K562 (cell line): ENCODE data around the gene GATAD2B. TPM values are rescaled to one million over a fixed set of nuclear protein-coding genes. Genes with fewer than 3 reads are reported as not detected.

ENCODE experiments used
- ATAC-seq: fragments of 200-7000 bp; cut with Tn5 transposase; 3 replicates; pipeline ENCODE4 v1.9.1; 2020; ENCODE audit warnings: moderate library complexity
- BruUV-seq: library from RNA; stranded (reverse); fragments of 400-500 nt; replicated peaks from 2 replicates; lab custom pipeline; 2021; lab: Mats Ljungman, UMichigan
- CTCF ChIA-PET: fragments of 300-600 bp; formaldehyde crosslinking; extraction: SDS; loops from one replicate; lab custom pipeline; 2021; ENCODE audit warnings: low intra/inter-chr PET ratio; lab: Yijun Ruan, JAX
- POLR2A ChIA-PET: fragments of 300-600, 350-650 bp; sonication (Branson Sonifier 250); formaldehyde crosslinking; extraction: SDS; loops from one replicate; lab custom pipeline; 2021; ENCODE audit warnings: antibody characterized with exemption, inconsistent platforms; lab: Yijun Ruan, JAX
- DNase-seq, 4 experiments: peaks; one replicate each; pipeline versions ENCODE4 v3.0.0 to v3.0.0-alpha.2; 2011 to 2018; ENCODE audit warnings: low spot score in 3 of 4, mixed read lengths in 3 of 4; ENCODE audit errors: extremely low read depth in 1 of 4
- FAIRE-seq: peaks from 2 replicates; lab custom pipeline; 2011; peaks lifted over from hg19 to GRCh38; lab: Jason Lieb, UNC
- H2AFZ ChIP-seq: 2 replicates; pipeline ENCODE4 v1.6.0; 2011; ENCODE audit warnings: low read depth, low read length, control low read depth, inconsistent platforms
- H3K27ac ChIP-seq: fragments of 200-600 bp; 3 replicates; pipeline ENCODE4 v1.8.0; 2011; ENCODE audit warnings: low read depth, mild to moderate bottlenecking, control low read depth, inconsistent platforms, low read length, moderate library complexity, mixed read lengths; ENCODE audit errors: extremely low read depth
- H3K27me3 ChIP-seq, 2 experiments: fragments of 300-600 bp in 1 of 2; 2 replicates in 1 of 2; 3 replicates in 1 of 2; pipeline versions ENCODE4 v1.6.0 to v1.8.0; 2011; ENCODE audit warnings: inconsistent platforms in 2 of 2, low read length in 2 of 2, mild to moderate bottlenecking in 1 of 2, mixed read lengths in 1 of 2, moderate library complexity in 1 of 2; ENCODE audit not compliant: control insufficient read depth in 2 of 2, insufficient read depth in 2 of 2
- H3K36me3 ChIP-seq: fragments of 300-600 bp; 3 replicates; pipeline ENCODE4 v1.8.0; 2011; ENCODE audit warnings: mild to moderate bottlenecking, low read length, inconsistent platforms; ENCODE audit not compliant: control insufficient read depth, insufficient read depth
- H3K4me1 ChIP-seq, 2 experiments: fragments of 200-600 bp in 1 of 2; replicated peaks in 1 of 2; 2 replicates in 1 of 2; 3 replicates in 1 of 2; pipeline versions ENCODE4 v1.5.1 to v1.8.0; 2011; ENCODE audit warnings: inconsistent platforms in 2 of 2, low read length in 2 of 2, mild to moderate bottlenecking in 1 of 2, mixed read lengths in 1 of 2, moderate library complexity in 1 of 2; ENCODE audit not compliant: control insufficient read depth in 2 of 2, insufficient read depth in 2 of 2
- H3K4me2 ChIP-seq: 2 replicates; pipeline ENCODE4 v1.6.1; 2011; ENCODE audit warnings: low read length, control low read depth, inconsistent platforms, mixed read lengths; ENCODE audit not compliant: insufficient read depth
- H3K4me3 ChIP-seq: fragments of 200-600 bp; sonication (generic), shearing (Covaris generic); 2 replicates; pipeline ENCODE4 v1.5.1; 2016; ENCODE audit warnings: control low read depth, inconsistent platforms
- H3K79me2 ChIP-seq: fragments of 200-600 bp; 3 replicates; pipeline ENCODE4 v1.8.0; 2011; ENCODE audit warnings: low read length, inconsistent platforms; ENCODE audit not compliant: control insufficient read depth, insufficient read depth
- H3K9ac ChIP-seq, 2 experiments: 2 replicates each; pipeline versions ENCODE4 v1.6.0 to v1.6.1; 2011; ENCODE audit warnings: low read depth in 2 of 2, low read length in 2 of 2, control low read depth in 1 of 2, inconsistent platforms in 1 of 2, mild to moderate bottlenecking in 1 of 2, mixed read lengths in 1 of 2; ENCODE audit not compliant: insufficient read depth in 1 of 2
- H3K9me1 ChIP-seq: one replicate; pipeline ENCODE4 v1.6.0; 2011; ENCODE audit warnings: inconsistent platforms, mild to moderate bottlenecking, low read length, moderate library complexity; ENCODE audit not compliant: control insufficient read depth, insufficient read depth
- H3K9me3 ChIP-seq: replicated peaks from 2 replicates; pipeline ENCODE4 v1.5.1; 2011; ENCODE audit warnings: low read depth, low read length, inconsistent platforms; ENCODE audit not compliant: control insufficient read depth, insufficient read depth
- H4K20me1 ChIP-seq: replicated peaks from 2 replicates; pipeline ENCODE4 v1.6.1; 2011; ENCODE audit warnings: low read length, inconsistent platforms, mixed read lengths; ENCODE audit not compliant: control insufficient read depth, insufficient read depth
- DNMT1 ChIP-seq: fragments of 450-650 bp; IDR thresholded peaks from 2 replicates; pipeline ENCODE4 v1.6.1; 2016; ENCODE audit warnings: antibody characterized with exemption, mild to moderate bottlenecking
- GATAD2B ChIP-seq: fragments of 450-650 bp; IDR thresholded peaks from 2 replicates; pipeline ENCODE4 v1.6.1; 2017; ENCODE audit warnings: mild to moderate bottlenecking, borderline replicate concordance
- POLR2G ChIP-seq: fragments of 200-400 bp; formaldehyde crosslinking; IDR thresholded peaks from 2 replicates; pipeline ENCODE4 v1.6.1; 2017; ENCODE audit warnings: low read depth, mild to moderate bottlenecking, antibody characterized with exemption, low read length, moderate library complexity
- RBFOX2 ChIP-seq: fragments of 200-400 bp; formaldehyde crosslinking; IDR thresholded peaks from 2 replicates; pipeline ENCODE4 v1.6.1; 2017; ENCODE audit warnings: low read depth, mild to moderate bottlenecking, low read length, moderate library complexity
- SRSF3 ChIP-seq: fragments of 200-400 bp; formaldehyde crosslinking; IDR thresholded peaks from 2 replicates; pipeline ENCODE4 v1.6.1; 2016; ENCODE audit warnings: mild to moderate bottlenecking, low read length, moderate library complexity; ENCODE audit not compliant: insufficient read depth
- ZNF165 ChIP-seq: fragments of 250-450 bp; sonication (Bioruptor Pico); IDR thresholded peaks from 2 replicates; pipeline ENCODE4 v1.4.0; 2020; ENCODE audit warnings: borderline replicate concordance
- WGBS: fragments of 100-300 bp; shearing (Covaris generic); methylation state at CpG from one replicate; pipeline ENCODE4 v1.1.6; 2016; ENCODE audit warnings: low coverage, mixed read lengths; ENCODE audit not compliant: insufficient coverage; ENCODE audit errors: missing lambda C conversion rate; 5-methylcytosine and 5-hydroxymethylcytosine counted together
- in situ Hi-C: fragments of 300-500 bp; cut with MboI; formaldehyde crosslinking; loops from 4 replicates; pipeline ENCODE4 v1.15.0; 2018; ENCODE audit warnings: inconsistent platforms, mixed read lengths
- intact Hi-C: fragments of 100-400 bp; cut with micrococcal nuclease; formaldehyde crosslinking; loops from 2 replicates; pipeline ENCODE4 v1.14.2; 2022
- polyA plus RNA-seq, 8 experiments: library from polyadenylated mRNA; depleted of rRNA in 4 of 8; stranded (reverse) in 5 of 8; unstranded in 3 of 8; fragments of >200 nt; fragmentation: Nextera tagmentation in 2 of 8; fragmentation: Illumina TruSeq in 1 of 8; extraction: Ambion mirVana in 2 of 8; extraction: Trizol in 1 of 8; gene quantifications; 2 replicates each; pipeline versions ENCODE4 v1.2.1 to v1.2.3, GENCODE V29; 2011 to 2014; ENCODE audit warnings: inconsistent platforms in 1 of 8, missing spikeins in 1 of 8
- total RNA-seq, 7 experiments: library from RNA; depleted of rRNA in 6 of 7; stranded (reverse); fragments of >200 nt in 6 of 7; fragmentation: Illumina TruSeq in 2 of 7; extraction: Trizol in 2 of 7; gene quantifications; 2 replicates each; pipeline versions ENCODE4 v1.2.1 to v1.2.3, GENCODE V29; 2011 to 2021; ENCODE audit warnings: low replicate concordance in 1 of 7
- TF ChIP-seq, protein P1 (sequence below), 2 experiments: fragments of 150-350 bp in 1 of 2; IDR thresholded peaks; 2 replicates each; pipeline ENCODE4 v1.6.1; 2012 to 2016; ENCODE audit warnings: low read depth in 2 of 2, low read length in 2 of 2, mild to moderate bottlenecking in 1 of 2, moderate library complexity in 1 of 2
- TF ChIP-seq, protein P2 (sequence below), 2 experiments: fragments of 200-800 bp in 1 of 2; sonication (Bioruptor generic) in 1 of 2; sonication (generic) in 1 of 2; formaldehyde crosslinking in 1 of 2; IDR thresholded peaks in 1 of 2; conservative IDR thresholded peaks in 1 of 2; 2 replicates each; pipeline versions ENCODE4 v1.5.0 to v1.6.1; 2016 to 2020; ENCODE audit warnings: missing compliant biosample characterization in 1 of 2, missing genetic modification characterization in 1 of 2, missing genetic modification reagents in 1 of 2

The GATAD2B gene
- total and polyA plus RNA-seq, 9 of the 15 experiments (the other 6 are each of a cell fraction or from before 2014, with no cell fraction given) = 1.5 to 40.2 (median 4.9) TPM

DNA sequence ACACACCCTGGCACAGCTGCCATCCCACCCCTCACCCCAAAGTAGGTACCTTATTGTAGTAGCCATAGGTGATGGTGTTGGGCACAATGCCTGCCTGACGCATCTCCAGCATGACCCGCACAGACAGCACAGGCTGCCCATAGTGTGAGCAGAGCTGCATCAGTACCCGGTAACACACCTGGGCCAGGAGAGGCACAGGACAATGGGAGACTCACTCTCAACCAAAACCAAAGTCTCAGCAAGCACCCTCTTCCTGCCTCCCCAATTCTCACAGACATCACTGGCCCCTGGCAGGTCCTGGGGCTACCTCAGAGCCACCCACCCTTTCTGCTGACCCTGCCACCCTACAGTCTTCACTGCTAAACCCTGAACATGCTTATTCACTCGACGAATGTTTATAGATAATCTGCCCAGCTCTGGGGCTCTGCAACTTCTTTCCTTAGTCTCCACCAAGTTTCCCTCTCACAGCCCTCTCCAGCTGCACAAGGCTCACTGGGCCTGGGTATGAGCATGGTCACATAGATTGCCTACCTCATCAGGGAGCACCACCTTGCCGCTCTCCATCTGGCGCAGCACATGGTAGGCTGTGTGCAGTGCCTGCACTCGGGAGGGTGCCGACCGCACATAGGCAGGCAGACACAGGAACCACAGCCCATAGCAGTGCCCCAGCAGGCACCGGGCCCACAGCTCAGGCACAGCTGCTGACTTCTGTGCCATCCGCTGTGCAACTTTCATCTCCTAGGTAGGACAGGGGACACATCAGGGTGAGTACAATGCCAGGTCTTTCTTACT is 13.4 kb upstream of the GATAD2B start:
- no peaks in the 10 kb centered on the region for H3K9me1 ChIP-seq
- no peaks in the 10 kb centered on the region for H4K20me1 ChIP-seq
- in situ Hi-C loops = no loop called here
- 94% methylated on average over 8 of the region's 12 CpGs for WGBS
- ATAC-seq (no peak), FAIRE-seq (no peak), DNase-seq (no peak)
- no peak overlapping the region for H3K27ac ChIP-seq
- no peaks in the 10 kb centered on the region for H3K79me2 ChIP-seq
- no peak overlapping the region for H3K4me3 ChIP-seq
- no peaks in the 10 kb centered on the region for H3K9me3 ChIP-seq
- intact Hi-C loops = no loop called here
- H3K9ac ChIP-seq = 0 out of 4 replicates have a peak overlapping the region, but pooled peaks of 1 of the 2 experiments have one; percentile 28
- no peaks in the 10 kb centered on the region for H3K4me1 ChIP-seq
- POLR2A ChIA-PET = interaction anchor here (2.2 kb wide), 1 partner anchor 13 kb away, joined by 6 read pairs; no protein-coding TSS in a partner anchor
- TF ChIP-seq SRSF3 (no peak), GATAD2B (no peak), DNMT1 (no peak), ZNF165 (CRISPR knock-in tag) (no peak), POLR2G (0 out of 2 replicates have a peak, but pooled peaks have one; percentile 26), RBFOX2 (peak; percentile 43; the same call in 1 of the 2 replicates)
- TF ChIP-seq, protein P1, sequence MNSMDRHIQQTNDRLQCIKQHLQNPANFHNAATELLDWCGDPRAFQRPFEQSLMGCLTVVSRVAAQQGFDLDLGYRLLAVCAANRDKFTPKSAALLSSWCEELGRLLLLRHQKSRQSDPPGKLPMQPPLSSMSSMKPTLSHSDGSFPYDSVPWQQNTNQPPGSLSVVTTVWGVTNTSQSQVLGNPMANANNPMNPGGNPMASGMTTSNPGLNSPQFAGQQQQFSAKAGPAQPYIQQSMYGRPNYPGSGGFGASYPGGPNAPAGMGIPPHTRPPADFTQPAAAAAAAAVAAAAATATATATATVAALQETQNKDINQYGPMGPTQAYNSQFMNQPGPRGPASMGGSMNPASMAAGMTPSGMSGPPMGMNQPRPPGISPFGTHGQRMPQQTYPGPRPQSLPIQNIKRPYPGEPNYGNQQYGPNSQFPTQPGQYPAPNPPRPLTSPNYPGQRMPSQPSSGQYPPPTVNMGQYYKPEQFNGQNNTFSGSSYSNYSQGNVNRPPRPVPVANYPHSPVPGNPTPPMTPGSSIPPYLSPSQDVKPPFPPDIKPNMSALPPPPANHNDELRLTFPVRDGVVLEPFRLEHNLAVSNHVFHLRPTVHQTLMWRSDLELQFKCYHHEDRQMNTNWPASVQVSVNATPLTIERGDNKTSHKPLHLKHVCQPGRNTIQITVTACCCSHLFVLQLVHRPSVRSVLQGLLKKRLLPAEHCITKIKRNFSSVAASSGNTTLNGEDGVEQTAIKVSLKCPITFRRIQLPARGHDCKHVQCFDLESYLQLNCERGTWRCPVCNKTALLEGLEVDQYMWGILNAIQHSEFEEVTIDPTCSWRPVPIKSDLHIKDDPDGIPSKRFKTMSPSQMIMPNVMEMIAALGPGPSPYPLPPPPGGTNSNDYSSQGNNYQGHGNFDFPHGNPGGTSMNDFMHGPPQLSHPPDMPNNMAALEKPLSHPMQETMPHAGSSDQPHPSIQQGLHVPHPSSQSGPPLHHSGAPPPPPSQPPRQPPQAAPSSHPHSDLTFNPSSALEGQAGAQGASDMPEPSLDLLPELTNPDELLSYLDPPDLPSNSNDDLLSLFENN (IDR thresholded peaks at IDR 0.05; ENCODE audit: low read depth in 2 of 2, low read length in 2 of 2) = no peak
- TF ChIP-seq, protein P2, sequence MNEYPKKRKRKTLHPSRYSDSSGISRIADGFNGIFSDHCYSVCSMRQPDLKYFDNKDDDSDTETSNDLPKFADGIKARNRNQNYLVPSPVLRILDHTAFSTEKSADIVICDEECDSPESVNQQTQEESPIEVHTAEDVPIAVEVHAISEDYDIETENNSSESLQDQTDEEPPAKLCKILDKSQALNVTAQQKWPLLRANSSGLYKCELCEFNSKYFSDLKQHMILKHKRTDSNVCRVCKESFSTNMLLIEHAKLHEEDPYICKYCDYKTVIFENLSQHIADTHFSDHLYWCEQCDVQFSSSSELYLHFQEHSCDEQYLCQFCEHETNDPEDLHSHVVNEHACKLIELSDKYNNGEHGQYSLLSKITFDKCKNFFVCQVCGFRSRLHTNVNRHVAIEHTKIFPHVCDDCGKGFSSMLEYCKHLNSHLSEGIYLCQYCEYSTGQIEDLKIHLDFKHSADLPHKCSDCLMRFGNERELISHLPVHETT (CRISPR knock-in tag; conservative IDR thresholded peaks at IDR 0.05 in 1 of 2, IDR thresholded peaks at IDR 0.05 in 1 of 2) = no peak
- H3K4me2 ChIP-seq = no peak overlapping the region
- BruUV-seq = no TSS peak
- H3K36me3 ChIP-seq = peaks cover 88% of the 10 kb centered on the region; the same call in 2 of the 3 replicates
- H2AFZ ChIP-seq = no peak overlapping the region
- CTCF ChIA-PET = no interaction called here
- H3K27me3 ChIP-seq = no peaks in the 10 kb centered on the region
